ENCODE measurements around the gene RALGAPA2.

Gene RALGAPA2

GRCh38 chr20:20417876-20418676 lies 294.4 kb downstream of the RALGAPA2 start:
- no peak for TF ChIP-seq CTCF (IDR thresholded peaks at IDR 0.05; ENCODE audit: insufficient read depth, low read length, missing control alignments)
- ChIA-PET CTCF (no interaction called here), POLR2A (no interaction called here)
- no peak overlapping the region for H3K4me3 ChIP-seq (ENCODE audit: low read depth, low read length)
- DNase-seq (ENCODE audit: low read depth, low spot score) = no peak

DNA sequence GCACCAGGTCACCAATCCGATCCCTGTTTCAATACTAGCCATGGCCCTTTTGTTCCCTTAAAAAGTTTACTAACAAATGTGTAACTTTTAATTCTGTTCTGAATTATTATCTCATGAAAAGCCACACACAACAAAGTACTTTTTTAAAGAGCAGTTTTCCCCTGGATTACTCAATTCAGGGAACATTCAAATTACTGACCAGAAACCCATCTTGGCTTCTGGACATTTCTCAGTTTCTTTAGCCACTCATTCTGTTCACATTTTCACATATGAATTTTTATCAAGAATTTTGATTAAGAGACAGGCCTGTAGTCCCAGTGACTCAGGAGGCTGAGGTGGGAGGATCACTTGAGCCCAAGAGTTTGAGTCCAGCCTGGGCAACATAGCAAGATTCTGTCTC lies 297.1 kb downstream of the RALGAPA2 start:
- POLR2A ChIA-PET = no interaction called here
- CTCF ChIA-PET = no interaction called here
- no peak overlapping the region for H3K4me3 ChIP-seq (ENCODE audit: low read depth, low read length)
- no peak for TF ChIP-seq CTCF (IDR thresholded peaks at IDR 0.05; ENCODE audit: insufficient read depth, low read length, missing control alignments)
- no peak for DNase-seq (ENCODE audit: low read depth, low spot score)

- TF ChIP-seq CTCF (IDR thresholded peaks at IDR 0.05; ENCODE audit: insufficient read depth, low read length, missing control alignments) = no peak
- no peak overlapping the region for H3K4me3 ChIP-seq (ENCODE audit: low read depth, low read length)
- CTCF ChIA-PET = no interaction called here
- no peak for DNase-seq (ENCODE audit: low read depth, low spot score)
- POLR2A ChIA-PET = no interaction called here
Observed at GRCh38 chr20:20414640-20415220, 297.7 kb downstream of the RALGAPA2 start.

DNA sequence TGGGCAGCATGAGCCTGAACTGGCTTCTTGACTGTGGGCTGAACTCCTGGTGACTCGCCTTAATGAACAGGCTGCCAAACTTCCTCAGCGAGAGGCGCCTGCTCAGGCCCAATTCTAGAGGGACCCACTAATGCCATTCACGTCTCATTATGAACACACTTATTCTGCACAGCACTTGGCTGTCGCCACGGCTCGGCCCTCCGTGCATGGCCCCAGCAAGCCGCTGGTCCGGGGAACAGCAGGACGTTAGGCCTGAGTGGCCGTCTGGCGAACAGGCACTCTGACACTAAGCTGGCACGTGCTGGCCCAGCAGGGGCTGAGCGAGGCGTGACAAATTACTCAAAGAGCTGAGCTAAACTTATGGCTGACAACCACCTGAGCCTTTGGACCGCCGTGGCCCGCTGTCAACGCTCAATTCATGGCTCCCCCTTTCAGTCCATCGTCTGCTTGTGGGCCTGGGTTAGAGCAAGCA lies 298.6 kb downstream of the RALGAPA2 start:
- ChIA-PET POLR2A (no interaction called here), CTCF (no interaction called here)
- no peak for TF ChIP-seq CTCF (IDR thresholded peaks at IDR 0.05; ENCODE audit: insufficient read depth, low read length, missing control alignments)
- no peak overlapping the region for H3K4me3 ChIP-seq (ENCODE audit: low read depth, low read length)
- no peak for DNase-seq (ENCODE audit: low read depth, low spot score)

DNA sequence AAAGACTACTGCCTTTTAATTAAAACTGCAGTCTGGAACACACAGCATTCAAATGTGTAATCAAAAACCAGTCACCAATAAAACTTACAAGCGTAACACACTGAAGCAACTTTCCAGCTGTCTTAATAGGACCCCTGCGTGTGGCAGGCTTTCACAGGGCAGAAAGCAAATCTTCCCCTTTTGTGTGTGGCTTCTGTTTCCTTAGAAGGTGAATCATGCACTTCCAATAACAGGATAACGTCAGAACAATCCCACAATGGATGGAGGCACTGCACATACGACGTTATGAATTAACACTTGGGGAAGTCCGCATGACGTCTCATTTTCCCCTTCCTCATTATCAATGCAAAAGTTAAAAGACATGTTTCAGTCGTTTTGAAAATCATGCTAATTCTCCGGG lies 299.7 kb downstream of the RALGAPA2 start:
- CTCF ChIA-PET = no interaction called here
- H3K4me3 ChIP-seq (ENCODE audit: low read depth, low read length) = no peak overlapping the region
- POLR2A ChIA-PET = no interaction called here
- no peak for TF ChIP-seq CTCF (IDR thresholded peaks at IDR 0.05; ENCODE audit: insufficient read depth, low read length, missing control alignments)
- no peak for DNase-seq (ENCODE audit: low read depth, low spot score)

GRCh38 chr20:20411836-20412235 lies 300.6 kb downstream of the RALGAPA2 start:
- CTCF ChIA-PET = no interaction called here
- H3K4me3 ChIP-seq (ENCODE audit: low read depth, low read length) = no peak overlapping the region
- no peak for DNase-seq (ENCODE audit: low read depth, low spot score)
- POLR2A ChIA-PET = no interaction called here
- no peak for TF ChIP-seq CTCF (IDR thresholded peaks at IDR 0.05; ENCODE audit: insufficient read depth, low read length, missing control alignments)

Data from AG04449 (cell line).